Activated naive CD4-positive, alpha-beta T cell treated with anti-CD3 and anti-CD28 coated beads, Interleukin-2, amount 50 U/mL, for 24 hours (primary cell): ENCODE data around the gene RNASE13.
A peak's percentile ranks its signal among the peaks of the same experiment; 100 is the strongest.

Experiments used
- H3K27ac Mint-ChIP-seq: one replicate; pipeline ENCODE4 v1.8.0; 2021; ENCODE audit warnings: mild to moderate bottlenecking, mixed read lengths
- H3K27me3 Mint-ChIP-seq: one replicate; pipeline ENCODE4 v1.8.0; 2021; ENCODE audit warnings: mixed read lengths
- H3K36me3 Mint-ChIP-seq: one replicate; pipeline ENCODE4 v1.8.0; 2021; ENCODE audit warnings: mixed read lengths
- H3K4me1 Mint-ChIP-seq: one replicate; pipeline ENCODE4 v1.8.0; 2021; ENCODE audit warnings: mixed read lengths
- H3K4me3 Mint-ChIP-seq: one replicate; pipeline ENCODE4 v1.8.0; 2021; ENCODE audit warnings: mild to moderate bottlenecking, mixed read lengths
- H3K9me3 Mint-ChIP-seq: one replicate; pipeline ENCODE4 v1.8.0; 2021; ENCODE audit warnings: mixed read lengths

Gene RNASE13

DNA sequence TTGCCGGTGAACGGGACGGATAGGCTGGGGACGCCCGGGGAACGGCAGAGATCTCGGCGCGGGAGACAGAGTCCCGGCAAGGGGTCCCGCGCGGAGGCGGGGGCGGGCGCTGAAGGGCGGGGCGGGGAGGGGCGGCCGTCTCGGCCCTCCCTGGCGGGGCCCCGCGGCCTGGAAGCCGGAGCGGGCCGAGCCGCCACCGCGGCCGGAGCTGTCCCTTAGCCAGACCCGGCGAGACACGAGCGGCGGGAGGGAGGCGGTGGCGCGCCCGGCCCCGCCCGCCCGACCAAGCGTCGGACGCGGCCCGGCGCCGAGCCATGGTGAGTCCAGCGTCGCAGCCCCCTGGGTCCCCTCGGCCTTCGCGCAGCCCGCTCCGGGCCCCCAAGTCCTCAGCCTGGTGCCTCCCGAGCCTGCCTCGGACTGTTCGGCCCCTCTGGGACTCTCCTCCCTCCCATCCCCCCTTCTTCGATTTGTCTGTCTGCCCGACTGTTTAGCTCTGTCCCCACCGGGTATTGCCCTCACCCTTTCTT, 35.5 kb upstream of the RNASE13 start, which contains the start of gene ARHGEF40:
TSS of gene ARHGEF40 (plus strand) at position 222 of the 527 bp plus-strand sequence. CDS start at position 315, 93 bp downstream.
- peak within 1 kb of the TSS; percentile 41 for H3K27ac Mint-ChIP-seq
- peak within 1 kb of the TSS; percentile 85 for H3K4me3 Mint-ChIP-seq
- H3K36me3 Mint-ChIP-seq: no peaks in the 10 kb centered on the region
- H3K27me3 Mint-ChIP-seq: peaks cover 44% of the 10 kb centered on the region
- no peaks in the 10 kb centered on the region for H3K9me3 Mint-ChIP-seq
- peaks cover 27% of the 10 kb centered on the region for H3K4me1 Mint-ChIP-seq

DNA sequence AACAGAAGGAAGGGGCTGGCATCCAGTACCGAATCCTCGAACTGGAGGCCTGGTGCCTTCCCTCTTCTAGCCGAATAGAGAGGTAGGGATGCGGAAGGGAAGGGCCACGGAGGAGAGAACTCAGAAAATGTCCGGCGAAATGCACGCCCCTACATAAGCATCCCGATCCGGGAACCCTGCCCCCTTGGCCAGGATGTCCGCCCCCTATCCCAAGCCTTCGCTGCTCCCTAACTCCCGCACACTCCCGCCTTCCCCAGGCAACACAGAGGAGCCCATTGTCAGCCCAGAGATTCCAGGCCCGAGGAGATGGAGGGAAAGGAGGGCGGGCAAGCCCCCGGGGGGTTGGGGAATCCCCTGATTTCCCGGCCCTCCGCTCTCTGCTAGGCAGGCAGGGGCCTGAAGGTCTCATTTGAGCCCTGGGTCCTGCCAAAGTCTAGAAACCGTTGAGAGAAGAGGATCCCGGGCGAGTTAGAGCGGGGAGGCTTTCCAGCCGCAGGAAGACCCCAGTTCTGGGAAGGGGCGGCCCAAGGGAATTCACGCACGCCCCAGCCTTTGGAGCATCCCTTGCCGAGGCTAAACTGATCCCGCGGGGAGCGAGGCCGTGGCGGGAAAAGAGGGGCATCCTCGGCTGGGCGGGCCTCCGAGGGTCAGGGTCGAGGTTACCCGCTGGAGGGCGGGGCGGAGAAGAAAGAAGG, 34.9 kb upstream of the RNASE13 start:
- Mint-ChIP-seq H3K9me3 (no peaks in the 10 kb centered on the region), H3K4me1 (peaks cover 27% of the 10 kb centered on the region), H3K27me3 (peaks cover 46% of the 10 kb centered on the region), H3K4me3 (peak overlapping the region; percentile 80), H3K36me3 (no peaks in the 10 kb centered on the region), H3K27ac (no peak overlapping the region)

DNA sequence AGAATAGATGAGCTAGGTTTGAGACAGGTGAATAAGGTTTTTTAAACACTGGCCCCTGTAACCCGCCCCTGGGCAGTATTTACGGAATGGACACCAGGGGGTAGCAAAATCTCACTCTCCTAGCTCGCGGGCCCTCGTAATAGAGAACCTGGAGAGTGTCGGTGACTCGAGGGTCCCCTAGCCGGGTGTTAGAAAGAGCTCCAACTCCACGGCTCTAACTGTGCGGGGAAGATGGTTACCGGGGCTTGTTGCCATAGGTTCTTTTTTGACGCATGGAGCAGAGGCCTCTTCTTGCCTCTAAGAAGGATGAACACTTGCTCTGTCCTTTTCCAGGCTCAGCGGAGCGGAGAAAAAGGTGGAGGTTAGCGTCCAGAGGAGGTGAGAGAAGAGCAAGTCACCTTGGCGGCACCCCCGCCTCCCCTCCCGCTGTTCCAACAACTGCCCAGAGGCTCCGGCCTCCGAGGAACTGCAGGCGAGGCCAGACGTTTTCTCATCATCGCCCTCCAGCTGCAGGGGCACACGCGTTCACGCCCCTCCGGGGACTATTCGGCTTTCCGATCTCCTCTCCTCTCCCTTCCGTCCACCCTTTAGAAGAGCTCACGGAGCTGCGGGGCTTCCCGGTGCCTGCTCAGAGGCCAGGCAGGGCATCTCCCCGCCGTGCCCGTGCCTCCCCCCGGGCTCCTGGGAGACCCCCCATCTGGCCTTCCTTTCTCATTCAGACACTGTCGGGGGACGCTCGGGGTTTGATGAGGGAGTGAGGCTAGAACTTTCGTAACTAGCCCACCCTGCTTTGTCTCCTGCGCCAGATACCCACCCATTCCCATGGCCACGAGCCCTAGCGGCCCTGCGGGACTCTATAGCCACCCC, 34.1 kb upstream of the RNASE13 start:
- Mint-ChIP-seq H3K9me3 (no peaks in the 10 kb centered on the region), H3K4me1 (peaks cover 27% of the 10 kb centered on the region), H3K27me3 (peaks cover 46% of the 10 kb centered on the region), H3K4me3 (peak overlapping the region; percentile 80), H3K27ac (no peak overlapping the region), H3K36me3 (no peaks in the 10 kb centered on the region)

DNA sequence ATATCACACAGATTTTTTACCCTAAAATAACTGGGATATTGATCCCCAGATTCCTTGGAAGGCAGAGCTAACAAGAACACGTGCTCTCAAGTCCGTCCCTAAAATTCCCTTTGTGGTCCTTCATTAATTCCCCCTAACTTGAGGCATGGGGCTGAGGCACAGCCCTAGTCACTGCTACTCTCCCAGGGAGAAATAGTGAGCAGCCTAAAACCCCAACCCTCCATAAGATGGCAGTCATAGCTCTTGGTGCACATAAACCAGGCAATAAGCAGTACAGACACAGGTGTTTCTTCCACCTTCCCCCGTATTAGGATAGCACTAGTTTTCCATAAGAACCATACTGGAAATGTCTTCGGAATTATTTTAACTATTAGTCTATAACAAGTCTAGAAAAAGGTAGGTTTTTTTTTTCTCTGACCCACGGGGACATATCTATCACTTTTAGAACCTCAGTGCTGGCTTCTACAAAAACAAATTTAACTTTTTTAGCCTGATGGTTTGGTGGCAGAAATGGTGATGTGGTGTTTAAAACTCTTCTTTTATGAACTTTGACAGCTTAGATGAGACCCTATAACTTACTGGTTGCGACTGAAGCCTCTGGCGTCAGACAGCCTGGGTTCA, 32.4 kb upstream of the RNASE13 start:
- no peaks in the 10 kb centered on the region for H3K9me3 Mint-ChIP-seq
- H3K36me3 Mint-ChIP-seq: no peaks in the 10 kb centered on the region
- no peak overlapping the region for H3K27ac Mint-ChIP-seq

DNA sequence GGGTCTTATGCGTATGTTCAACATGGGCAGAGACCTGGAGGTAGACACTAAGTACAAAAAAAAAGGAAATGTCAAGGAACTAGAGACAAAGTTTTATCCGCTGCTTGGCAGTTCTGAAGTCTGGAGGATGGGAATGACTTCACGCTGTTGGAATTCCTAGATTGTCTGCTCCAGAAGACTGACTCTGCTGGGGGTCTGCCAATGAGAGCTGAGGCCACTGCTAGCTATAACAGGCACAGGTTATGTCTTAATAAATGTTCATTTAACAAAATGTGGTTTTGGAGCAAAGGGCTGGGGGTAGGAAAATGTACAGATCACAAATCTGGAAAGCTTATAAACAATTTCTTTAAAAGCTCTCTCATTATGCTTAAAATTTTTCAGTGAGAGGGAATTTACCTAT, 28.9 kb upstream of the RNASE13 start:
- peaks cover 2% of the 10 kb centered on the region for H3K4me1 Mint-ChIP-seq

More for the DNA sequence above, 32.4 kb upstream of the RNASE13 start:
- Mint-ChIP-seq H3K4me1 (peaks cover 26% of the 10 kb centered on the region), H3K4me3 (no peak overlapping the region), H3K27me3 (peaks cover 44% of the 10 kb centered on the region)

DNA sequence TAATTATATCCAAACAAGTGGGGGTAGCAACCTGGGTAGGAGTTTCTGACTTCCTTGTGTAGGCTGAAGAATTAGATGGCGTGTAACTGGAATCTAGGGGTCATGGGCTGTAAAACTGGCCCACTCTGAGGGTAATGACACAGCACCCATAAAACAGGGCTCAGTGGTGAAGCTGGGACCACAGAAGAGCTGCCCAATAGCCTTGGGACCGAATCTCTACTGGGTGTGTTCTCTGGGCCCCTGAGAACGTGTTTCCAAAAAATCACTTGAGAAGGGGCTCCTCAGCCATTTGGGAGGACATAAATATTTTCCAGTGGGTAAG, 26.7 kb upstream of the RNASE13 start:
- Mint-ChIP-seq H3K4me1 (no peaks in the 10 kb centered on the region), H3K4me3 (no peak overlapping the region), H3K27ac (no peak overlapping the region)

More for the DNA sequence above, 28.9 kb upstream of the RNASE13 start:
- no peaks in the 10 kb centered on the region for H3K9me3 Mint-ChIP-seq
- H3K36me3 Mint-ChIP-seq: no peaks in the 10 kb centered on the region
- no peak overlapping the region for H3K4me3 Mint-ChIP-seq
- no peak overlapping the region for H3K27ac Mint-ChIP-seq
- H3K27me3 Mint-ChIP-seq: peaks cover 27% of the 10 kb centered on the region

DNA sequence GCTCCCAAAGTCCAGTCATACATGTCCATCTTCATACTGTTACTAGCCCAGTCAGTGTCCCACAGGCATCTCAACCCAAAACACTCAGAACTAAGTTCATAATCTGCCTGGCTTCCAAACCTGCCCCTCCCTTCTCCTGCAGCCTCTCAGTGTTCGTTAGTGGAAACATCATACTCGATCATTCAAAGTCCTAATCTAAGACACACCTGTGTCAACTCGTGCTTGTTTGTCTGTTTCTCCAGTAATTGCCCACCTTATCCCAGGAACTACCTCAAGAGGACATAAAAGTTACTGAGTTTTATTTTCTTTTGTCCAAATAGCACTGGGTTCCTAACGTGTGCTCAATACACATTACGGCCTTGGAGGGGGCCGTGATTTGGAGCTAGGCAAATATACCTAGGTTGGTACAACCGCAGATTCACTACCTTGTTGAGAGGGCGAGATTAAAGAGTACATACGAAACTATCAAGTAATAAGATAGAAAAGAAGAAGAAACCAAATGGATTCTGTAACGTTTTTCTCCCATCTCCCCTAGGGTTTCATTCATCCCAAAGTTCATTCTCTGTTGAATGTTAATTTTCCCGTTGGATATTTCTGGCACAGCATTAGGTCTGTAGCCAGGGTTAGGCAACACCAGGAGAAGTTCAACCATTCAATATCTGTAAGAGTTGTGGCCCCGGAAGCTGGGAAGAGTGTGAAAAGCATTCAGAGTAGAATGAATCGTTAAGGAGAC, 26.2 kb upstream of the RNASE13 start:
- Mint-ChIP-seq H3K27ac (no peak overlapping the region), H3K36me3 (no peaks in the 10 kb centered on the region), H3K4me3 (no peak overlapping the region), H3K9me3 (no peaks in the 10 kb centered on the region), H3K4me1 (no peaks in the 10 kb centered on the region), H3K27me3 (peaks cover 13% of the 10 kb centered on the region)

More for the DNA sequence above, 26.7 kb upstream of the RNASE13 start:
- H3K9me3 Mint-ChIP-seq: no peaks in the 10 kb centered on the region
- H3K27me3 Mint-ChIP-seq: peaks cover 16% of the 10 kb centered on the region
- no peaks in the 10 kb centered on the region for H3K36me3 Mint-ChIP-seq

DNA sequence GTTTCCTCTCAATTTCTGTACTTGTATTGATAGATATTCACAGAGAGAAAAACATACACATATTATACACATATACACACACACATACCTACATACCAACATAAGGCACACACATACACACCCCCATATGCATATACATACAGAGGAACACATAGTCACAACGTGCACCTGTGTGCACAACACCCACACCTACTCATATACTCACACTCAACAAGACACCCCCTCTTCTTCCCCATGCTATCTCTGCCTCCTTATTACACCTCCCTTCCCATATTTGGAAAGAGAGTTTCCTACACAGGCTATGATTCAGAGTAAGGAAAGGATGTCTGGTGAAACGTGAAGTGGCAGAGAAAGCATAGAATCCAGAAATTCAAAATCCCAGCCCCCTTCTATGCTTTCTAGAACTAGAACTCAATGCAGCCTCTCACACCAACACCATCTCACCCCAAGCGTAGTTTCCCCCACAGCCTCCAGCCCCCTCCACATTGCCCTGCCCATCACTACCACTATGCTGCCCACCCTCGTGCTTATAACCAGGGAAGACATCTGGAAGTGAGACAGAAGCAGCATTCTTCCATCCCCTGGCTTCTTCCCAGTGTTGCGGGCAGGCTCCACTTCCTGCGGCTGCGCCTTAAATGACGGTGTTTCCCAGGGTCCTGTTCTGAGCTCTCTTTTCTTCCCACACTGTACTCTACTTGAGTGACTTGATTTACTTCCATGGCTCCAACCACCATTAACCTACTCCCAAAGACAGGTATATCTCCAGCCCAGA, 25.4 kb upstream of the RNASE13 start:
- H3K4me3 Mint-ChIP-seq: no peak overlapping the region
- H3K9me3 Mint-ChIP-seq: no peaks in the 10 kb centered on the region
- H3K27ac Mint-ChIP-seq: no peak overlapping the region
- H3K36me3 Mint-ChIP-seq: no peaks in the 10 kb centered on the region
- peaks cover 8% of the 10 kb centered on the region for H3K27me3 Mint-ChIP-seq
- no peaks in the 10 kb centered on the region for H3K4me1 Mint-ChIP-seq

DNA sequence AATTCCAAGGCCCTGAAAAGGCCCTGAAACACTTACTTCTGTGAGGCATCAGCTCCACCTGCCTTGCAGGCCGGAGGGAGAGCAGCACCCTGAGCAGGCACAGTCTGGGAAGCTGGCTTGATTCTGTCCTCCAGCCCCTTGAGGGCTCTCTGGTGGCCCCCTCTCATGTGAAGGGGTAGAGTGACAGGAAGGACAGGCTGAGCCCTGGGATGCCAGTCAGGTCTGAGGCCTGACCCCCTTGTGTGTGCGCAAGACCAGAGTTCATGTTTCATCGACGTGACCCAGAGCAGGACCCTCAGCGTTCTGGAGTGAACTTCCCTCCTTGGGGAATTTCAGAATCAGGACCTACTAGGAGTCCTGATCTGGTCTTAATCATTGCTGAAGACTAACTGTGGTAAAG, 24.3 kb upstream of the RNASE13 start:
- H3K27ac Mint-ChIP-seq: no peak overlapping the region

DNA sequence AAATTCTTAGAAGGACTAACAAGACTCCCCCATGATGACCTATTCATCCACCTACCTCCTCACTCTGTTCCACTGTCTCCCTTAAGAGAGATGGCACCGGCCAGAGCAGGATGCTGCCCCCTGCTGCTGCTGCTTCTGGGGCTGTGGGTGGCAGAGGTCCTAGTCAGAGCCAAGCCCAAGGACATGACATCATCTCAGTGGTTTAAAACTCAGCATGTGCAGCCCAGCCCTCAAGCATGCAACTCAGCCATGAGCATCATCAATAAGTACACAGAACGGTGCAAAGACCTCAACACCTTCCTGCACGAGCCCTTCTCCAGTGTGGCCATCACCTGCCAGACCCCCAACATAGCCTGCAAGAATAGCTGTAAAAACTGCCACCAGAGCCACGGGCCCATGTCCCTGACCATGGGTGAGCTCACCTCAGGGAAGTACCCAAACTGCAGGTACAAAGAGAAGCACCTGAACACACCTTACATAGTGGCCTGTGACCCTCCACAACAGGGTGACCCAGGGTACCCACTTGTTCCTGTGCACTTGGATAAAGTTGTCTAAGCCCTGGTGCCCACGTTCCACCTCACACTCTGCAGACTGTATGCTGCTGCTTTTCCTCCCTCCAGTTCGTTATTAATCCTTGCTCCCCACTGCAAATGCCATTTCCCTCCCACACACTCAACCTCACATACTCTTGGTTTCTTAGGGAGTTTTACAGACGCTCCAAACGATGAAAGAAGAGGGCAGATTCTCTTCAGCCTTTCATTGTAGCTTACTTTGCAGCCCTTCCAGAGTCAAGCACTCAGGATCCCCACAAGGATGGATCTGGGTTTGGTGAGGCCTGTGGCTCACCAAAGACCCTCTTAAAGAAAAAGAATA, 23.4 kb upstream of the RNASE13 start, which contains the start of gene RNASE8:
TSS of gene RNASE8 (plus strand) at position 20 of the 873 bp plus-strand sequence. CDS start at position 91, 71 bp downstream.
- H3K4me1 Mint-ChIP-seq: no peaks in the 10 kb centered on the region
- H3K27me3 Mint-ChIP-seq: peaks cover 7% of the 10 kb centered on the region
- H3K4me3 Mint-ChIP-seq: no peak within 1 kb of the TSS
- no peaks in the 10 kb centered on the region for H3K36me3 Mint-ChIP-seq
- no peak within 1 kb of the TSS for H3K27ac Mint-ChIP-seq
- H3K9me3 Mint-ChIP-seq: no peaks in the 10 kb centered on the region

More for the DNA sequence above, 24.3 kb upstream of the RNASE13 start:
- Mint-ChIP-seq H3K4me1 (no peaks in the 10 kb centered on the region), H3K27me3 (peaks cover 7% of the 10 kb centered on the region), H3K4me3 (no peak overlapping the region), H3K36me3 (no peaks in the 10 kb centered on the region), H3K9me3 (no peaks in the 10 kb centered on the region)

DNA sequence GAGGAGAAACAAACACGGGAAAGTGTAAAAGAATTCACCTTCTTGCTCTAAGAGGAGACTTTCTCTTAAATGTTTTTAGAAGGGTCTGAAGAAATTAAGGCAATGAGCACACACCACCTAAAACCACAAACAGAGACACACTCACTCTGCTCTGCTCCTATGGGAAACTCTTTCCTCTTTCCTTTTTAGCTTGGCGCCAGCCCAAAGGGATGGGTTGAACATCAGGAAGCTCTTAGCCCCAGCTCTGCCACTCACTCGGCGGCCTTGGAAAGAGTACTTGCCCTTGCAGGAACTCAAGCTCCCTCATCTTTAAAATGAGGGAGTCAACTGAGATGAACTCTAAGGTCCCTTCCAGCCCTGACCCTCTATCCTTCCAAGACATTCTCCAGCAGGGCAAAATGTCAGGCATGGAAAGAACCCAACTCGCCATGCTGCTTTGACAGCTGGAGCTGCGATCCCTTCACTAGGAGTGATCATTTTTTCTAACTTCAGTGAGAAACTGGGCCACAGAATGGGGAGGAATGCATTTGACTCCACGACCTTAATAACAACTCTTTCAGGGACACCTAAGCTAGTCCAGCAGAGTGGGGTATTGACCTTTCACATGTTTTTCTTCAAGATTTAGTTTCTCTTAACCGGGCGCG, 22.0 kb upstream of the RNASE13 start:
- Mint-ChIP-seq H3K27ac (no peak overlapping the region), H3K27me3 (peaks cover 2% of the 10 kb centered on the region), H3K4me3 (no peak overlapping the region), H3K36me3 (no peaks in the 10 kb centered on the region), H3K9me3 (no peaks in the 10 kb centered on the region), H3K4me1 (no peaks in the 10 kb centered on the region)

DNA sequence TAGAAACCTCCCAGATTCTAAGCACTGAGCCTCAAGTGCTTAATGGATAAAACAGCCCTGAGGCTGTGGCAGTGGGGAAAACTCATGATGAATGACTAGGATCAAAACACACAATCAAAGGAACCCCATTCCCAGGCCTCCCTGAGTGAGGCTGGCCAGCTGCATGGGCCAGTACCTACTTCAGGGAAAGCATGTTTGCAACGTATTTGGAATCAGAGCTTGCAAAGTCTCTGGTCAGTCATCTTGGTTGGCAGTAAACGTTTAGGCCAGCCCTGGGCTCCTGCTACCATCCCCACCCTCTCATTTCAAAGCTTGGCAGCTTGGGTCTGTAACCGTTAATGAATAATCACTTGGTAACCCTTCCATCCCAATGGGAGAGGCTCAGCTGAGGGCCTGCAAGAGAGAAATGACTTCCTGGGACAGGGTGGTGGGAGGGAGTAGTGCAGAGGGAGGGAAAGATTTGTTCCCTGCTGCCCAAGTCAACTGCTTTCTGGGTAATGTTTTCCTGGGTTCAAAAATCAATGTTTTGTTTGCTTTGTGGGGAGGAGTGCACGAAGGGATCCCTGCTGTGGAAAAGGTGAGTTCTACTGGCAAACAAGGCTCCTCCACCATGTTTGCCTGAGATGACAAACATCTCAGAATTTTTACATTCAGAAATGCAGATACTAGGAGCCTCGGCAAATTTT, 21.0 kb upstream of the RNASE13 start:
- peaks cover 2% of the 10 kb centered on the region for H3K27me3 Mint-ChIP-seq
- no peaks in the 10 kb centered on the region for H3K9me3 Mint-ChIP-seq
- H3K36me3 Mint-ChIP-seq: no peaks in the 10 kb centered on the region
- no peak overlapping the region for H3K27ac Mint-ChIP-seq
- H3K4me1 Mint-ChIP-seq: no peaks in the 10 kb centered on the region
- no peak overlapping the region for H3K4me3 Mint-ChIP-seq

DNA sequence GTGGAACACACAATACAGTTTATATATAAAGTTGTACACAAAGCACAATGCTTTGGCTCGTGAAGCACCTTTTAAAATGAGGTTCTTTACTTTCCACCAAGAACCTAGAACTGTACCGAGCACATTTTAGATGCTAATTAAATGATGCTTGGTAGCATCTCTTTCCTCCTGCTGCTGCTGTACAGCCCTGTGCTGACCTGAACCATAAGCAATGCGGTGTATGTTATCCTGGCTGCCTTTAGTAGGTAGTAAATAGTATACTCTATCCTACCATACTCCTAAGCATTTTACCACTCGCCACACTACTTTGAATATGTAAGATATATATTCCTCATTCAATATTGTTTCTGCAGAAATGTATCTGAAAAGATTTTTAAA, 20.1 kb upstream of the RNASE13 start:
- Mint-ChIP-seq H3K27me3 (peaks cover under 1% of the 10 kb centered on the region), H3K27ac (no peak overlapping the region), H3K4me3 (no peak overlapping the region), H3K36me3 (no peaks in the 10 kb centered on the region), H3K4me1 (no peaks in the 10 kb centered on the region), H3K9me3 (no peaks in the 10 kb centered on the region)
